ENCODE measurements around the gene ATE1. TPM values are rescaled to one million over a fixed set of nuclear protein-coding genes. Genes with fewer than 3 reads are reported as not detected.

Gene ATE1
- total RNA-seq, 1 donor from 2014 or later = 26.0 TPM

GRCh38 chr10:121851786-121852185, 76.0 kb downstream of the ATE1 start:
- H3K36me3 ChIP-seq = peaks cover 52% of the 10 kb centered on the region
- DNase-seq (no peak), ATAC-seq (no peak)
- no peak overlapping the region for H3K4me3 ChIP-seq
- H3K4me1 ChIP-seq = no peaks in the 10 kb centered on the region
- H3K27me3 ChIP-seq (ENCODE audit: low read depth) = no peaks in the 10 kb centered on the region
- intact Hi-C loops (cut with DNase I) = no loop called here
- no peaks in the 10 kb centered on the region for H3K9me3 ChIP-seq
- TF ChIP-seq CTCF (IDR thresholded peaks at IDR 0.05) = no peak
- H3K27ac ChIP-seq = no peak overlapping the region

- no peaks in the 10 kb centered on the region for H3K9me3 ChIP-seq
- no peak overlapping the region for H3K4me3 ChIP-seq
- no peaks in the 10 kb centered on the region for H3K27me3 ChIP-seq (ENCODE audit: low read depth)
- intact Hi-C loops (cut with DNase I) = no loop called here
- no peak overlapping the region for H3K27ac ChIP-seq
- no peaks in the 10 kb centered on the region for H3K4me1 ChIP-seq
- DNase-seq (no peak), ATAC-seq (no peak)
- peaks cover 35% of the 10 kb centered on the region for H3K36me3 ChIP-seq
- no peak for TF ChIP-seq CTCF (IDR thresholded peaks at IDR 0.05)
Measured at GRCh38 chr10:121848082-121848481, 79.7 kb downstream of the ATE1 start.

- intact Hi-C loops (cut with DNase I) = no loop called here
- H3K4me3 ChIP-seq = no peak overlapping the region
- no peak for TF ChIP-seq CTCF (IDR thresholded peaks at IDR 0.05)
Measured at GRCh38 chr10:121846555-121846954, 81.3 kb downstream of the ATE1 start.

GRCh38 chr10:121845044-121845784, 82.6 kb downstream of the ATE1 start:
- Histone ChIP-seq H3K36me3 (peaks cover 21% of the 10 kb centered on the region), H3K27me3 (ENCODE audit: low read depth) (no peaks in the 10 kb centered on the region), H3K9me3 (no peaks in the 10 kb centered on the region), H3K4me3 (no peak overlapping the region), H3K27ac (no peak overlapping the region), H3K4me1 (no peaks in the 10 kb centered on the region)
- DNase-seq (no peak), ATAC-seq (no peak)
- no peak for TF ChIP-seq CTCF (IDR thresholded peaks at IDR 0.05)
- intact Hi-C loops (cut with DNase I) = no loop called here

More at GRCh38 chr10:121846555-121846954, 81.3 kb downstream of the ATE1 start:
- Histone ChIP-seq H3K9me3 (no peaks in the 10 kb centered on the region), H3K36me3 (peaks cover 32% of the 10 kb centered on the region), H3K4me1 (no peaks in the 10 kb centered on the region), H3K27ac (no peak overlapping the region), H3K27me3 (ENCODE audit: low read depth) (no peaks in the 10 kb centered on the region)
- no peak for DNase-seq
- no peak for ATAC-seq

- ATAC-seq = no peak
- DNase-seq = no peak
- Histone ChIP-seq H3K4me3 (no peak overlapping the region), H3K36me3 (peaks cover 18% of the 10 kb centered on the region), H3K27ac (no peak overlapping the region), H3K27me3 (ENCODE audit: low read depth) (no peaks in the 10 kb centered on the region), H3K4me1 (no peaks in the 10 kb centered on the region), H3K9me3 (no peaks in the 10 kb centered on the region)
- intact Hi-C loops (cut with DNase I) = no loop called here
- TF ChIP-seq CTCF (IDR thresholded peaks at IDR 0.05) = no peak
Measured at GRCh38 chr10:121844537-121844936, 83.3 kb downstream of the ATE1 start.

All from lower lobe of right lung (tissue), 2 donors.